Tibial nerve (tissue), 4 donors: ENCODE results near the gene ZNF35.

Source experiments
- EP300 ChIP-seq, 2 donors: sonication (generic); formaldehyde crosslinking; IDR thresholded peaks; one replicate each; pipeline ENCODE4 v1.6.1; 2017; ENCODE audit warnings: antibody characterized with exemption in 2 of 2, mild to moderate bottlenecking in 1 of 2
- POLR2A ChIP-seq, 2 donors: fragments of 450-650 bp; IDR thresholded peaks; one replicate each; pipeline ENCODE4 v1.6.1; 2017; ENCODE audit warnings: antibody characterized with exemption in 2 of 2, mild to moderate bottlenecking in 2 of 2, moderate library complexity in 2 of 2
- TF ChIP-seq, protein P1 (sequence below), 5 experiments: fragments of 200-600 bp in 3 of 5; fragments of 450-650 bp in 2 of 5; sonication (generic) in 3 of 5; IDR thresholded peaks; one replicate each; pipeline ENCODE4 v1.5.1; 2016 to 2019; ENCODE audit warnings: antibody characterized with exemption in 5 of 5, mild to moderate bottlenecking in 3 of 5, moderate library complexity in 2 of 5

DNA sequence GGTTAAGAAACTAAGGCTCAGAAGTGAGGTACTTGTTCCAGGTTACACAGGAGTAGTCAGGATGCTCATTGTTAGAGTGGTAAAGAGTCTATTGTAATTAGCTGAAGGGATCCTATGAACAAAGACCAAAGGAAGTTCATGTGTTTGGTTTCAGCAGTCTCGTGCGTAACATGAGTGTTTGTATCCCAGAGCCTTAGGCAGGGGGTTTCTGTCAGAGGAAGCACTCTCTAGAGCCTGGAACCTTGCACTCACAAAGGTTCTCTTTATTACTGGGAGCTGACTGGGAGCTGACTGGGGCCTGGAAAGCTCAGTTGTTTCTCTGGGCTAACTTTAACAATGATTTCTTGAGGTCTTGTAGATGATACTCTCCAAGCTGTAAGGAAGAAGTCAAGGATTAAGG is 19.8 kb upstream of the ZNF35 start:
- TF ChIP-seq, protein P1, sequence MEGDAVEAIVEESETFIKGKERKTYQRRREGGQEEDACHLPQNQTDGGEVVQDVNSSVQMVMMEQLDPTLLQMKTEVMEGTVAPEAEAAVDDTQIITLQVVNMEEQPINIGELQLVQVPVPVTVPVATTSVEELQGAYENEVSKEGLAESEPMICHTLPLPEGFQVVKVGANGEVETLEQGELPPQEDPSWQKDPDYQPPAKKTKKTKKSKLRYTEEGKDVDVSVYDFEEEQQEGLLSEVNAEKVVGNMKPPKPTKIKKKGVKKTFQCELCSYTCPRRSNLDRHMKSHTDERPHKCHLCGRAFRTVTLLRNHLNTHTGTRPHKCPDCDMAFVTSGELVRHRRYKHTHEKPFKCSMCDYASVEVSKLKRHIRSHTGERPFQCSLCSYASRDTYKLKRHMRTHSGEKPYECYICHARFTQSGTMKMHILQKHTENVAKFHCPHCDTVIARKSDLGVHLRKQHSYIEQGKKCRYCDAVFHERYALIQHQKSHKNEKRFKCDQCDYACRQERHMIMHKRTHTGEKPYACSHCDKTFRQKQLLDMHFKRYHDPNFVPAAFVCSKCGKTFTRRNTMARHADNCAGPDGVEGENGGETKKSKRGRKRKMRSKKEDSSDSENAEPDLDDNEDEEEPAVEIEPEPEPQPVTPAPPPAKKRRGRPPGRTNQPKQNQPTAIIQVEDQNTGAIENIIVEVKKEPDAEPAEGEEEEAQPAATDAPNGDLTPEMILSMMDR (IDR thresholded peaks at IDR 0.05): no peak
- TF ChIP-seq POLR2A (IDR thresholded peaks at IDR 0.05): no peak
- TF ChIP-seq EP300 (IDR thresholded peaks at IDR 0.05): no peak
